Panc1 (cell line): Measurements from ENCODE around the gene CCT7. TPM values are rescaled to one million over a fixed set of nuclear protein-coding genes. Genes with fewer than 3 reads are reported as not detected.
A peak's percentile ranks its signal among the peaks of the same experiment; 100 is the strongest.
"Not testable (repeated sequence)": the region's sequence is repeated elsewhere in the genome, so short reads cannot be mapped to it uniquely, and the experiment has no call there.

Source experiments
- ATAC-seq: fragments of 200-7000 bp; cut with Tn5 transposase; 2 replicates; pipeline ENCODE4 v1.9.1; 2020; ENCODE audit warnings: mild to moderate bottlenecking, moderate library complexity
- BruUV-seq: library from RNA; stranded (reverse); fragments of 400-500 nt; replicated peaks from 2 replicates; lab custom pipeline; 2021; lab: Mats Ljungman, UMichigan
- CTCF ChIA-PET: fragments of 300-600 bp; sonication (Branson Sonifier 250); formaldehyde crosslinking; loops from one replicate; lab custom pipeline; 2022; ENCODE audit warnings: antibody characterized with exemption; lab: Charles Lee
- POLR2A ChIA-PET: fragments of 300-600 bp; sonication (Branson Sonifier 250); formaldehyde crosslinking; loops from one replicate; lab custom pipeline; 2022; ENCODE audit warnings: antibody characterized with exemption; lab: Charles Lee
- DNase-seq: peaks from one replicate; pipeline ENCODE4 v3.0.0-alpha.2; 2010; ENCODE audit warnings: low read depth, low spot score
- H3K27ac ChIP-seq: 2 replicates; pipeline ENCODE4 v1.5.1; 2011; ENCODE audit warnings: mild to moderate bottlenecking, low read length, inconsistent platforms
- H3K27me3 ChIP-seq: fragments of 200-500 bp; sonication (Bioruptor generic); 2 replicates; pipeline ENCODE4 v1.6.0; 2014; ENCODE audit warnings: low read length, inconsistent platforms; ENCODE audit not compliant: control insufficient read depth, insufficient read depth
- H3K36me3 ChIP-seq: fragments of 200-500 bp; sonication (Bioruptor generic); 2 replicates; pipeline ENCODE4 v1.5.1; 2014; ENCODE audit warnings: inconsistent platforms, mild to moderate bottlenecking, low read length, moderate library complexity; ENCODE audit not compliant: control insufficient read depth, insufficient read depth
- H3K4me1 ChIP-seq: 2 replicates; pipeline ENCODE4 v1.5.1; 2011; ENCODE audit warnings: inconsistent platforms, mild to moderate bottlenecking, low read length, moderate library complexity; ENCODE audit not compliant: control insufficient read depth, insufficient read depth
- H3K4me3 ChIP-seq, 2 experiments: 2 replicates each; pipeline ENCODE4 v1.5.1; 2011 to 2012; ENCODE audit warnings: low read depth in 2 of 2, low read length in 2 of 2, mild to moderate bottlenecking in 2 of 2, inconsistent platforms in 1 of 2, moderate library complexity in 1 of 2
- H3K9me3 ChIP-seq: fragments of 200-500 bp; sonication (Bioruptor generic); 2 replicates; pipeline ENCODE4 v1.5.1; 2014; ENCODE audit warnings: low read depth, mild to moderate bottlenecking, inconsistent platforms, low read length, moderate library complexity; ENCODE audit not compliant: control insufficient read depth, insufficient read depth
- CTCF ChIP-seq: fragments of 450-650 bp; IDR thresholded peaks from 2 replicates; pipeline ENCODE4 v1.5.1; 2017; ENCODE audit warnings: mild to moderate bottlenecking
- POLR2AphosphoS5 ChIP-seq: IDR thresholded peaks from 2 replicates; pipeline ENCODE4 v1.6.1; 2012; ENCODE audit warnings: mild to moderate bottlenecking, low read depth, low read length, moderate library complexity
- REST ChIP-seq, 2 experiments: IDR thresholded peaks; 2 replicates each; pipeline ENCODE4 v1.6.1; 2011 to 2012; ENCODE audit warnings: low read depth in 2 of 2, control low read depth in 1 of 2, low read length in 1 of 2, mild to moderate bottlenecking in 1 of 2, moderate library complexity in 1 of 2; ENCODE audit not compliant: insufficient read depth in 1 of 2
- SIN3A ChIP-seq: IDR thresholded peaks from 2 replicates; pipeline ENCODE4 v1.6.1; 2012; ENCODE audit warnings: low read depth, mild to moderate bottlenecking, low read length, moderate library complexity, borderline replicate concordance; ENCODE audit not compliant: insufficient read depth
- TCF7L2 ChIP-seq: IDR thresholded peaks from 2 replicates; pipeline ENCODE4 v1.6.1; 2011; ENCODE audit warnings: mild to moderate bottlenecking, low read depth, low read length, inconsistent platforms
- in situ Hi-C: cut with HindIII; loops from 2 replicates; pipeline ENCODE4 v1.10.0; 2016; ENCODE audit warnings: low sequenced_read_pairs, low pct_unique_long_range_greater_than_20kb
- intact Hi-C: fragments of 100-400 bp; cut with micrococcal nuclease; formaldehyde crosslinking; loops from one replicate; pipeline ENCODE4 v1.10.0; 2022; ENCODE audit not compliant: unreplicated experiment
- total RNA-seq: library from RNA; stranded (reverse); gene quantifications from one replicate; pipeline ENCODE4 v1.2.1, GENCODE V29; 2021; ENCODE audit not compliant: unreplicated experiment

CCT7 gene
- total RNA-seq, 1 experiment from 2014 or later: 426 TPM

- ATAC-seq (peak; percentile 87), DNase-seq (no peak)
- POLR2A ChIA-PET: interaction anchor here (1.1 kb wide), 1 partner anchor 38 kb away, joined by 4 read pairs; no protein-coding TSS in a partner anchor
- CTCF ChIA-PET: no interaction called here
- Histone ChIP-seq H3K36me3 (no peaks in the 10 kb centered on the region), H3K27ac (no peak overlapping the region), H3K4me3 (no peak overlapping the region), H3K9me3 (no peaks in the 10 kb centered on the region), H3K4me1 (no peaks in the 10 kb centered on the region), H3K27me3 (no peaks in the 10 kb centered on the region)
- no TSS peak for BruUV-seq
- intact Hi-C loops: no loop called here
- in situ Hi-C loops: no loop called here
- TF ChIP-seq CTCF (peak; percentile 85), TCF7L2 (no peak)
These were observed 26.4 kb downstream of the CCT7 start for GRCh38 chr2:73260338-73260984.

- ChIA-PET CTCF (interaction anchor here (0.6 kb wide), 1 partner anchor 216 kb away, joined by 6 read pairs; no protein-coding TSS in a partner anchor), POLR2A (no interaction called here)
- BruUV-seq: no TSS peak
- in situ Hi-C loops: no loop called here
- ATAC-seq: no peak
- H3K4me3 ChIP-seq: no peak overlapping the region
- TF ChIP-seq CTCF: no peak
- TF ChIP-seq REST (IDR thresholded peaks at IDR 0.05; ENCODE audit: insufficient read depth in 1 of 2, low read depth in 2 of 2, low read length in 1 of 2): no peak
- TF ChIP-seq POLR2AphosphoS5: no peak
- TF ChIP-seq SIN3A: no peak
- TF ChIP-seq TCF7L2: no peak
- H3K36me3 ChIP-seq: no peaks in the 10 kb centered on the region
- H3K9me3 ChIP-seq: no peaks in the 10 kb centered on the region
- H3K27ac ChIP-seq: no peak overlapping the region
- intact Hi-C loops: no loop called here
- no peak for DNase-seq
- H3K27me3 ChIP-seq: no peaks in the 10 kb centered on the region
- no peaks in the 10 kb centered on the region for H3K4me1 ChIP-seq
These were observed 28.1 kb downstream of the CCT7 start for GRCh38 chr2:73262108-73262651.

GRCh38 chr2:73262691-73263429 lies 28.8 kb downstream of the CCT7 start:
- ChIA-PET CTCF (interaction anchor here (0.6 kb wide), 1 partner anchor 217 kb away, joined by 6 read pairs; no protein-coding TSS in a partner anchor), POLR2A (interaction anchor here (1.1 kb wide), 1 partner anchor 474 kb away, joined by 5 read pairs; the partner anchor contains the start of gene TPRKB)
- H3K36me3 ChIP-seq, intact Hi-C loops, H3K4me3 ChIP-seq, ATAC-seq, DNase-seq, H3K27me3 ChIP-seq, in situ Hi-C loops, H3K9me3 ChIP-seq, H3K27ac ChIP-seq, BruUV-seq, H3K4me1 ChIP-seq: not testable (repeated sequence)
